Esophagus muscularis mucosa (tissue), 4 donors: ENCODE data around the gene PLCG2. TPM values are rescaled to one million over a fixed set of nuclear protein-coding genes. Genes with fewer than 3 reads are reported as not detected.

Source experiments
- DNase-seq: peaks from one replicate; pipeline ENCODE4 v3.0.0-alpha.2; 2017; ENCODE audit errors: extremely low spot score
- H3K27ac ChIP-seq, 4 donors: fragments of 200-600 bp; sonication (generic); replicated peaks in 1 of 4; 1 replicate in 3 of 4; 2 replicates in 1 of 4; pipeline ENCODE4 v1.5.1; 2016 to 2019; ENCODE audit warnings: mild to moderate bottlenecking in 1 of 4
- H3K27me3 ChIP-seq, 4 donors: fragments of 200-600 bp; sonication (generic); one replicate each; pipeline versions ENCODE4 v1.5.1 to v1.6.0; 2016 to 2019
- H3K36me3 ChIP-seq, 4 donors: fragments of 200-600 bp; sonication (generic); one replicate each; pipeline ENCODE4 v1.5.1; 2016 to 2019
- H3K4me1 ChIP-seq, 4 donors: fragments of 200-600 bp; sonication (generic); one replicate each; pipeline ENCODE4 v1.5.1; 2016 to 2019
- H3K4me3 ChIP-seq, 4 donors: fragments of 200-600 bp; sonication (generic); 1 replicate in 2 of 4; 2 replicates in 2 of 4; pipeline ENCODE4 v1.5.1; 2016 to 2019; ENCODE audit warnings: mild to moderate bottlenecking in 4 of 4, moderate library complexity in 1 of 4
- H3K9me3 ChIP-seq, 4 donors: fragments of 200-600 bp; sonication (generic); 1 replicate in 3 of 4; 2 replicates in 1 of 4; pipeline ENCODE4 v1.5.1; 2016 to 2019
- CTCF ChIP-seq, 3 experiments: fragments of 200-600 bp in 2 of 3; fragments of 450-650 bp in 1 of 3; sonication (generic) in 2 of 3; IDR thresholded peaks; one replicate each; pipeline ENCODE4 v1.5.1; 2017 to 2019; ENCODE audit warnings: antibody characterized with exemption in 3 of 3, mild to moderate bottlenecking in 2 of 3, moderate library complexity in 1 of 3
- EP300 ChIP-seq: sonication (generic); formaldehyde crosslinking; IDR thresholded peaks from one replicate; pipeline ENCODE4 v1.6.1; 2017; ENCODE audit warnings: antibody characterized with exemption
- POLR2A ChIP-seq: fragments of 450-650 bp; IDR thresholded peaks from one replicate; pipeline ENCODE4 v1.6.1; 2017; ENCODE audit warnings: antibody characterized with exemption, moderate library complexity, mild to moderate bottlenecking, low read depth
- POLR2AphosphoS5 ChIP-seq, 2 donors: sonication (generic); formaldehyde crosslinking; IDR thresholded peaks; one replicate each; pipeline ENCODE4 v1.6.1; 2017; ENCODE audit warnings: antibody characterized with exemption in 2 of 2
- WGBS: methylation state at CpG from one replicate; pipeline ENCODE4 v1.1.5; 2018; 5-methylcytosine and 5-hydroxymethylcytosine counted together
- intact Hi-C: fragments of 100-400 bp; cut with DNase I; formaldehyde crosslinking; loops from one replicate; pipeline ENCODE4 v1.15.1; 2023
- total RNA-seq, 4 donors: library from RNA; depleted of rRNA; stranded (reverse); fragments of >200 nt; gene quantifications; one replicate each; pipeline versions ENCODE4 v1.1.0 to v1.2.1, GENCODE V29; 2016

The PLCG2 gene
- total RNA-seq, 4 donors from 2014 or later = 7.1 to 11.3 (median 9.9) TPM

- TF ChIP-seq EP300 = no peak
- no peak for TF ChIP-seq POLR2A
- no peak for TF ChIP-seq CTCF (IDR thresholded peaks at IDR 0.05)
- TF ChIP-seq POLR2AphosphoS5 (IDR thresholded peaks at IDR 0.05) = no peak
- Histone ChIP-seq H3K4me3 (no peak overlapping the region), H3K27ac (no peak overlapping the region), H3K9me3 (no peaks in the 10 kb centered on the region), H3K36me3 (no peaks in the 10 kb centered on the region), H3K27me3 (peaks cover 0 to 4% (median 0%) of the 10 kb centered on the region in 4 donors), H3K4me1 (peaks cover 0 to 24% (median 18%) of the 10 kb centered on the region in 4 donors)
- 87% methylated on average over 3 of the region's 4 CpGs for WGBS
- DNase-seq = no peak
- intact Hi-C loops = loop anchor here (5.0 kb wide), 1 partner anchor 538 kb away; no protein-coding TSS in a partner anchor
These were observed 34.2 kb upstream of the PLCG2 start for GRCh38 chr16:81744911-81745310.

- H3K4me1 ChIP-seq = peaks cover 0 to 25% (median 18%) of the 10 kb centered on the region in 4 donors
- no peaks in the 10 kb centered on the region for H3K36me3 ChIP-seq
- DNase-seq = no peak
- intact Hi-C loops = no loop called here
- peak overlapping the region; percentile 44 to 56 (median 47) for H3K4me3 ChIP-seq
- H3K27me3 ChIP-seq = peaks cover 0 to 4% (median 0%) of the 10 kb centered on the region in 4 donors
- WGBS = 22% methylated on average over 33 of the region's 33 CpGs
- H3K9me3 ChIP-seq = no peaks in the 10 kb centered on the region
- no peak overlapping the region for H3K27ac ChIP-seq
- no peak for TF ChIP-seq EP300
- TF ChIP-seq POLR2AphosphoS5 (IDR thresholded peaks at IDR 0.05) = peak; percentile 36 to 85
- no peak for TF ChIP-seq POLR2A
- TF ChIP-seq CTCF (IDR thresholded peaks at IDR 0.05) = peak in 1 of 3 experiments; percentile 18
These were observed 33.2 kb upstream of the PLCG2 start for GRCh38 chr16:81745704-81746558.

GRCh38 chr16:81746566-81746965, 32.5 kb upstream of the PLCG2 start:
- peaks cover 0 to 4% (median 0%) of the 10 kb centered on the region in 4 donors for H3K27me3 ChIP-seq
- no peaks in the 10 kb centered on the region for H3K9me3 ChIP-seq
- peaks cover 0 to 25% (median 18%) of the 10 kb centered on the region in 4 donors for H3K4me1 ChIP-seq
- TF ChIP-seq CTCF (IDR thresholded peaks at IDR 0.05) = no peak
- no peak for TF ChIP-seq EP300
- TF ChIP-seq POLR2AphosphoS5 (IDR thresholded peaks at IDR 0.05) = no peak
- no peak for TF ChIP-seq POLR2A
- 43% methylated on average over 5 of the region's 5 CpGs for WGBS
- H3K4me3 ChIP-seq = peak overlapping the region; percentile 44 to 56 (median 47)
- no peak for DNase-seq
- intact Hi-C loops = no loop called here
- no peak overlapping the region for H3K27ac ChIP-seq
- H3K36me3 ChIP-seq = no peaks in the 10 kb centered on the region

- no peak overlapping the region for H3K27ac ChIP-seq
- no peaks in the 10 kb centered on the region for H3K36me3 ChIP-seq
- no peaks in the 10 kb centered on the region for H3K27me3 ChIP-seq
- H3K9me3 ChIP-seq = no peaks in the 10 kb centered on the region
- TF ChIP-seq POLR2AphosphoS5 (IDR thresholded peaks at IDR 0.05) = no peak
- TF ChIP-seq CTCF (IDR thresholded peaks at IDR 0.05) = no peak
- no peak for TF ChIP-seq EP300
- TF ChIP-seq POLR2A = no peak
- DNase-seq = no peak
- 76% methylated on average over 6 of the region's 7 CpGs for WGBS
- intact Hi-C loops = no loop called here
- H3K4me3 ChIP-seq = no peak overlapping the region
- H3K4me1 ChIP-seq = peaks cover 0 to 34% (median 21%) of the 10 kb centered on the region in 4 donors
These were observed 30.5 kb upstream of the PLCG2 start for GRCh38 chr16:81748476-81749198.
